ENCODE results near the gene ANKRD13B. TPM values are rescaled to one million over a fixed set of nuclear protein-coding genes. Genes with fewer than 3 reads are reported as not detected.

ANKRD13B gene
- polyA plus RNA-seq, 1 donor (not counting 4 experiments of a cell fraction or from before 2014, with no cell fraction given): 3.7 TPM

DNA sequence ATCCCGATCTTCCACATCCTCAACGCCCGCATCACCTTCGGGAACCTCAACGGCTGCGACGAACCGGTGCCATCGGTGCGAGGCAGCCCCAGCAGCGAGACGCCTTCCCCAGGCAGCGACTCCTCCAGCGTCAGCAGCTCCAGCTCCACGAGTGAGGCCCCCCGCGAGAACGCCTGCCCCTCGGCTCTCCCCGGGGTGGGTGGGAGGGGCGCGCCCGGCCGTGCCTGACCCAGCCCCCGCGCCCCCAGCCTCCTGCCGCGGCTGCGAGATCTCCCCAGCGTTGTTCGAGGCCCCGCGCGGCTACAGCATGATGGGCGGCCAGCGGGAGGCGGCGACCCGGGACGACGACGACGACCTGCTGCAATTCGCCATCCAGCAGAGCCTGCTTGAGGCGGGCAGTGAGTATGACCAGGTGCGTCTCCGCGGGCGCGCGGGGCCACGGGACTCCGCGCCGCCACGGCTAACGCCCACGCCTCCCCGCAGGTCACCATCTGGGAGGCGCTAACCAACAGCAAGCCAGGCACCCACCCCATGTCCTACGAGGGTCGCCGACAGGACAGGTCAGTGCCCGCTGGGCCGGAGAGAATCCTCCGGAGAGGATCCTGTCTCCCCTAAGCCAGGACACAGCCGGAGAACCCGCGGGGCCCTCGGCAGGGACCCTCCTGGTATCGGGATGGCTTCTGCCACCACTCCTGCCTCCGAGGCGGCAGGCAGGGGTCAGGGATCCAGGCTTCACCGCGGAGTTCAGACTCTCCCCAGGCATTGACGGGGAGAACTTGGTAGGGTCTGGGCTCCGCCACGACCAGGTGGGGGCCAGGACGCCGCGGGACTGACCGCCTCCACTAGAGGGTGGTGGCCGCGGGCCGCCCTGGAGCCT is 19.7 kb downstream of the ANKRD13B start:
- Histone ChIP-seq H3K4me1 (ENCODE audit: control insufficient read depth, extremely low read depth, insufficient read depth, low read length) (peaks cover 37% of the 10 kb centered on the region), H2AFZ (ENCODE audit: control insufficient read depth, low read length) (no peak overlapping the region), H3K9me3 (ENCODE audit: control insufficient read depth, low read depth, low read length) (no peaks in the 10 kb centered on the region), H3K9ac (ENCODE audit: control insufficient read depth, extremely low read depth, insufficient read depth, low read length) (no peak overlapping the region), H4K20me1 (ENCODE audit: control insufficient read depth, extremely low read depth, insufficient read depth, low read length) (no peaks in the 10 kb centered on the region), H3K79me2 (ENCODE audit: control insufficient read depth, insufficient read depth, low read length) (no peaks in the 10 kb centered on the region), H3K27ac (ENCODE audit: control insufficient read depth, insufficient read depth, low read length) (no peak overlapping the region), H3K9me1 (ENCODE audit: control insufficient read depth, extremely low read depth, insufficient read depth, low read length) (no peaks in the 10 kb centered on the region), H3K4me3 (ENCODE audit: control insufficient read depth in 2 of 3, extremely low read depth in 1 of 3, insufficient read depth in 2 of 3, low read depth in 1 of 3, low read length in 3 of 3) (no peak overlapping the region), H3K4me2 (ENCODE audit: control insufficient read depth, extremely low read depth, insufficient read depth, low read depth, low read length) (no peak overlapping the region), H3K27me3 (ENCODE audit: control insufficient read depth, extremely low read depth, insufficient read depth, low read length) (no peaks in the 10 kb centered on the region), H3K36me3 (ENCODE audit: control insufficient read depth in 2 of 2, extremely low read depth in 1 of 2, insufficient read depth in 2 of 2, low read length in 2 of 2) (no peaks in the 10 kb centered on the region)
- no peak for FAIRE-seq
- dilution Hi-C loops (cut with MboI; ENCODE audit: extremely low pct_ligation_motif_present, low sequenced_read_pairs): no loop called here
- TF ChIP-seq CTCF (optimal IDR thresholded peaks at IDR 0.05 in 1 of 3, IDR thresholded peaks at IDR 0.05 in 1 of 3, conservative IDR thresholded peaks at IDR 0.05 in 1 of 3; ENCODE audit: extremely low read depth in 1 of 3, insufficient read depth in 2 of 3, low read length in 3 of 3) (no peak), EZH2 (IDR thresholded peaks at IDR 0.05; ENCODE audit: low read length) (no peak)
- DNase-seq (ENCODE audit: low read depth, low spot score): no peak

DNA sequence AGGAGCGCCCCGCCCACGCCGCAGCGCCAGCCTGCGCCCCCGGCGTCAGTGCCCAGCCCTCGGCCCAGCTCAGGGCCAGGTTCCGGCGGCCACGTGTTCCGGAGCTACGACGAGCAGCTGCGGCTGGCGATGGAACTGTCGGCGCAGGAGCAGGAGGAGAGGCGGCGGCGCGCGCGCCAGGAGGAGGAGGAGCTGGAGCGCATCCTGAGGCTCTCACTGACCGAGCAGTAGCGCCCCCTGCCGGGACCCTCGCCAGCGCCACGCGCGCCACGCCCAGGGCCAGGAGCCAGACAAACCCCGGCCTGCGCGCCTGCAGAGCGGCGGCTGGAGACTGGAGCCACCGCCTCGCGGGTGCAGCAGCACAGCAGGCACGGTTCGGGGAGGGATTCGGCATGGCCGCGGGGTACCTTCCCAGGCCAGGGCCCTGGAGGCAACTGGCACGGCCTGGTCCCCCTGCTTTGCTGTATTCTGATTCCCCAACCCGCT is 20.5 kb downstream of the ANKRD13B start:
- H4K20me1 ChIP-seq (ENCODE audit: control insufficient read depth, extremely low read depth, insufficient read depth, low read length): no peaks in the 10 kb centered on the region
- no peak for DNase-seq (ENCODE audit: low read depth, low spot score)
- peak overlapping the region; percentile 40 for H3K9ac ChIP-seq (ENCODE audit: control insufficient read depth, extremely low read depth, insufficient read depth, low read length)
- TF ChIP-seq EZH2 (IDR thresholded peaks at IDR 0.05; ENCODE audit: low read length) (no peak), CTCF (optimal IDR thresholded peaks at IDR 0.05 in 1 of 3, IDR thresholded peaks at IDR 0.05 in 1 of 3, conservative IDR thresholded peaks at IDR 0.05 in 1 of 3; ENCODE audit: extremely low read depth in 1 of 3, insufficient read depth in 2 of 3, low read length in 3 of 3) (peak; percentile 53 to 83 (median 79))
- no peaks in the 10 kb centered on the region for H3K9me1 ChIP-seq (ENCODE audit: control insufficient read depth, extremely low read depth, insufficient read depth, low read length)
- no peak overlapping the region for H2AFZ ChIP-seq (ENCODE audit: control insufficient read depth, low read length)
- peaks cover 40% of the 10 kb centered on the region for H3K4me1 ChIP-seq (ENCODE audit: control insufficient read depth, extremely low read depth, insufficient read depth, low read length)
- peak overlapping the region; percentile 65 for H3K4me2 ChIP-seq (ENCODE audit: control insufficient read depth, extremely low read depth, insufficient read depth, low read depth, low read length)
- no peak overlapping the region for H3K27ac ChIP-seq (ENCODE audit: control insufficient read depth, insufficient read depth, low read length)
- H3K27me3 ChIP-seq (ENCODE audit: control insufficient read depth, extremely low read depth, insufficient read depth, low read length): no peaks in the 10 kb centered on the region
- H3K36me3 ChIP-seq (ENCODE audit: control insufficient read depth in 2 of 2, extremely low read depth in 1 of 2, insufficient read depth in 2 of 2, low read length in 2 of 2): no peaks in the 10 kb centered on the region
- H3K4me3 ChIP-seq (ENCODE audit: control insufficient read depth in 2 of 3, extremely low read depth in 1 of 3, insufficient read depth in 2 of 3, low read depth in 1 of 3, low read length in 3 of 3): peak overlapping the region in 1 of 3 experiments; percentile 52
- dilution Hi-C loops (cut with MboI; ENCODE audit: extremely low pct_ligation_motif_present, low sequenced_read_pairs): no loop called here
- no peaks in the 10 kb centered on the region for H3K79me2 ChIP-seq (ENCODE audit: control insufficient read depth, insufficient read depth, low read length)
- no peak for FAIRE-seq
- H3K9me3 ChIP-seq (ENCODE audit: control insufficient read depth, low read depth, low read length): no peaks in the 10 kb centered on the region
